CD14-positive monocyte (primary cell): ENCODE results near the gene GALNTL6. TPM values are rescaled to one million over a fixed set of nuclear protein-coding genes. Genes with fewer than 3 reads are reported as not detected.

Experiments
- DNase-seq, 3 donors: peaks; one replicate each; pipeline ENCODE4 v3.0.0-alpha.2; 2011 to 2022
- H2AFZ ChIP-seq: 2 replicates; pipeline ENCODE4 v1.6.0; 2012; ENCODE audit warnings: mild to moderate bottlenecking, low read depth, low read length, inconsistent platforms; ENCODE audit not compliant: insufficient read depth, poor library complexity, severe bottlenecking
- H3K27ac ChIP-seq, 2 donors: 1 replicate in 1 of 2; 2 replicates in 1 of 2; pipeline ENCODE4 v1.5.1; 2012 to 2013; ENCODE audit warnings: low read length in 2 of 2, control low read depth in 1 of 2, inconsistent platforms in 1 of 2, low read depth in 1 of 2, mild to moderate bottlenecking in 1 of 2
- H3K27me3 ChIP-seq, 2 donors: one replicate each; pipeline versions ENCODE4 v1.6.0 to v1.6.1; 2011 to 2013; ENCODE audit warnings: low read length in 2 of 2; ENCODE audit not compliant: control insufficient read depth in 2 of 2, insufficient read depth in 2 of 2
- H3K36me3 ChIP-seq, 2 donors: replicated peaks in 1 of 2; 1 replicate in 1 of 2; 2 replicates in 1 of 2; pipeline versions ENCODE4 v1.5.1 to v1.6.1; 2012 to 2013; ENCODE audit warnings: low read length in 2 of 2, control low read depth in 1 of 2, inconsistent platforms in 1 of 2, mild to moderate bottlenecking in 1 of 2; ENCODE audit not compliant: insufficient read depth in 2 of 2, control insufficient read depth in 1 of 2
- H3K4me1 ChIP-seq, 2 donors: 1 replicate in 1 of 2; 2 replicates in 1 of 2; pipeline versions ENCODE4 v1.5.1 to v1.6.1; 2012 to 2013; ENCODE audit warnings: low read length in 2 of 2, control low read depth in 1 of 2, inconsistent platforms in 1 of 2, mild to moderate bottlenecking in 1 of 2, moderate library complexity in 1 of 2; ENCODE audit not compliant: insufficient read depth in 2 of 2, control insufficient read depth in 1 of 2
- H3K4me2 ChIP-seq: replicated peaks from 2 replicates; pipeline ENCODE3; 2012; ENCODE audit warnings: low read length, moderate library complexity, mild to moderate bottlenecking; ENCODE audit not compliant: poor library complexity, severe bottlenecking; ENCODE audit errors: extremely low read depth
- H3K4me3 ChIP-seq, 3 experiments: fragments of 200-600 bp in 1 of 3; sonication (generic) in 1 of 3; replicated peaks in 1 of 3; 1 replicate in 2 of 3; 2 replicates in 1 of 3; pipeline ENCODE4 v1.5.1; 2011 to 2013; ENCODE audit warnings: low read length in 3 of 3, mild to moderate bottlenecking in 3 of 3, control low read depth in 2 of 3, low read depth in 2 of 3, inconsistent platforms in 1 of 3, moderate library complexity in 1 of 3
- H3K79me2 ChIP-seq: 2 replicates; pipeline ENCODE4 v1.6.0; 2012; ENCODE audit warnings: mild to moderate bottlenecking, control low read depth, inconsistent platforms, low read length, moderate library complexity; ENCODE audit not compliant: insufficient read depth
- H3K9ac ChIP-seq: 2 replicates; pipeline ENCODE4 v1.6.0; 2017; ENCODE audit warnings: low read length, mild to moderate bottlenecking; ENCODE audit not compliant: insufficient read depth, poor library complexity, severe bottlenecking
- H3K9me3 ChIP-seq, 2 donors: replicated peaks in 1 of 2; 1 replicate in 1 of 2; 2 replicates in 1 of 2; pipeline versions ENCODE4 v1.5.1 to v1.6.1; 2012 to 2013; ENCODE audit warnings: low read length in 2 of 2, control low read depth in 1 of 2; ENCODE audit not compliant: control insufficient read depth in 1 of 2, insufficient read depth in 1 of 2
- H4K20me1 ChIP-seq: 2 replicates; pipeline ENCODE4 v1.6.0; 2012; ENCODE audit warnings: mild to moderate bottlenecking, low read length, control low read depth, moderate library complexity; ENCODE audit not compliant: insufficient read depth
- H3K27ac Mint-ChIP-seq, 7 donors: one replicate each; pipeline ENCODE4 v1.8.0; 2020; ENCODE audit warnings: mild to moderate bottlenecking in 7 of 7, mixed read lengths in 7 of 7, moderate library complexity in 6 of 7, inconsistent platforms in 2 of 7
- H3K27me3 Mint-ChIP-seq, 3 donors: one replicate each; pipeline ENCODE4 v1.8.0; 2021 to 2022; ENCODE audit warnings: low read depth in 3 of 3, mild to moderate bottlenecking in 3 of 3, mixed read lengths in 3 of 3, moderate library complexity in 3 of 3, inconsistent platforms in 1 of 3
- H3K36me3 Mint-ChIP-seq, 2 donors: one replicate each; pipeline ENCODE4 v1.8.0; 2020; ENCODE audit warnings: mixed read lengths in 2 of 2, inconsistent platforms in 1 of 2, mild to moderate bottlenecking in 1 of 2
- H3K4me1 Mint-ChIP-seq: one replicate; pipeline ENCODE4 v1.8.0; 2020; ENCODE audit warnings: mild to moderate bottlenecking, mixed read lengths
- H3K4me3 Mint-ChIP-seq, 2 donors: one replicate each; pipeline ENCODE4 v1.8.0; 2020; ENCODE audit warnings: mild to moderate bottlenecking in 2 of 2, mixed read lengths in 2 of 2, moderate library complexity in 1 of 2
- H3K9me3 Mint-ChIP-seq, 7 donors: one replicate each; pipeline ENCODE4 v1.8.0; 2020 to 2022; ENCODE audit warnings: mixed read lengths in 7 of 7, mild to moderate bottlenecking in 6 of 7, moderate library complexity in 6 of 7, inconsistent platforms in 2 of 7
- WGBS: methylation state at CpG from one replicate; pipeline ENCODE4 v1.1.5; 2013; ENCODE audit warnings: missing lambda C conversion rate; ENCODE audit not compliant: insufficient coverage; 5-methylcytosine and 5-hydroxymethylcytosine counted together
- intact Hi-C, 2 donors: fragments of 100-400 bp; cut with micrococcal nuclease; formaldehyde crosslinking; loops; one replicate each; pipeline versions ENCODE4 v1.15.0 to v1.15.1; 2023
- polyA plus RNA-seq, 3 donors: library from polyadenylated mRNA; depleted of rRNA in 1 of 3; unstranded in 2 of 3; stranded (reverse) in 1 of 3; fragments of 300-500 nt in 2 of 3; fragments of >200 nt in 1 of 3; fragmentation: Illumina TruSeq in 2 of 3; gene quantifications; 1 replicate in 2 of 3; 2 replicates in 1 of 3; pipeline ENCODE4 v1.2.3, GENCODE V29; 2012 to 2021
- TF ChIP-seq, protein P1 (sequence below): fragments of 200-600 bp; IDR thresholded peaks from one replicate; pipeline ENCODE4 v1.8.0; 2022; ENCODE audit warnings: antibody characterized with exemption, mild to moderate bottlenecking

GALNTL6 gene
- polyA plus RNA-seq, 3 donors, result 0.05 TPM; not detected in 2

DNA sequence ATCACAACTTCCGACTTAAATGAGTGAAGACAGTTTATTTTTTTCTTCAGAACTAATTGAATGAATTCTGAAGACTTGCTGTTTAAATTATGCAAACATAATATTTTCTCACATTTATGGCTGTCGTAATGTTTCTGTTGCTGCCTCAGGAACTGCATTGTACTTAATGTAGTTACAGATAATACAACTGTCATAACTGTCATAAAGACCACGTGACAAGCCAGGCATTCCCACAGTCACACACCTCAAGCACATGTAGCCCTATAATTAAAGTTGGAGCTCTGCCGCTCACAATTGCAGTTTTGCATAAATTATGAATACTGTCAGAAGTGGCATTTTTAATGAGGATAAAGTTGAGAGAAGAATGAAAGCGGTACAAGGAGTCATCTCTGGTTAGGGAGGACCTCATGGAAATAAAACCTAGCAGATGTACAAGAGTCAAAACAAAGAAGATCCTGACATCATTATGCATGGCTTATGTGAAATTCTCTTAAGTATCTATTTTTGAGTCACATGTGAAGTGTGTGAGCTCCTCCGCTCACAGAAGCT is 38.5 kb upstream of the GALNTL6 start:
- no peak overlapping the region for H3K4me2 ChIP-seq
- H3K9me3 ChIP-seq, result peaks cover 0 to 5% of the 10 kb centered on the region in 2 donors
- WGBS, result no CpG with 5 or more reads among the region's 6 CpGs
- H3K9ac ChIP-seq, result no peak overlapping the region
- no peak overlapping the region for H3K4me3 ChIP-seq
- H3K27me3 ChIP-seq, result no peaks in the 10 kb centered on the region
- H3K36me3 ChIP-seq, result no peaks in the 10 kb centered on the region
- no peaks in the 10 kb centered on the region for H3K36me3 Mint-ChIP-seq
- H3K27ac ChIP-seq, result no peak overlapping the region
- no peak overlapping the region for H2AFZ ChIP-seq
- intact Hi-C loops, result no loop called here
- H3K79me2 ChIP-seq, result no peaks in the 10 kb centered on the region
- peaks cover 0 to 11% (median 6%) of the 10 kb centered on the region in 7 donors for H3K9me3 Mint-ChIP-seq
- H4K20me1 ChIP-seq, result no peaks in the 10 kb centered on the region
- H3K4me1 ChIP-seq, result no peaks in the 10 kb centered on the region
- H3K27ac Mint-ChIP-seq, result no peak overlapping the region
- no peaks in the 10 kb centered on the region for H3K4me1 Mint-ChIP-seq
- H3K27me3 Mint-ChIP-seq, result no peaks in the 10 kb centered on the region
- no peak overlapping the region for H3K4me3 Mint-ChIP-seq
- no peak for DNase-seq
- TF ChIP-seq, protein P1, sequence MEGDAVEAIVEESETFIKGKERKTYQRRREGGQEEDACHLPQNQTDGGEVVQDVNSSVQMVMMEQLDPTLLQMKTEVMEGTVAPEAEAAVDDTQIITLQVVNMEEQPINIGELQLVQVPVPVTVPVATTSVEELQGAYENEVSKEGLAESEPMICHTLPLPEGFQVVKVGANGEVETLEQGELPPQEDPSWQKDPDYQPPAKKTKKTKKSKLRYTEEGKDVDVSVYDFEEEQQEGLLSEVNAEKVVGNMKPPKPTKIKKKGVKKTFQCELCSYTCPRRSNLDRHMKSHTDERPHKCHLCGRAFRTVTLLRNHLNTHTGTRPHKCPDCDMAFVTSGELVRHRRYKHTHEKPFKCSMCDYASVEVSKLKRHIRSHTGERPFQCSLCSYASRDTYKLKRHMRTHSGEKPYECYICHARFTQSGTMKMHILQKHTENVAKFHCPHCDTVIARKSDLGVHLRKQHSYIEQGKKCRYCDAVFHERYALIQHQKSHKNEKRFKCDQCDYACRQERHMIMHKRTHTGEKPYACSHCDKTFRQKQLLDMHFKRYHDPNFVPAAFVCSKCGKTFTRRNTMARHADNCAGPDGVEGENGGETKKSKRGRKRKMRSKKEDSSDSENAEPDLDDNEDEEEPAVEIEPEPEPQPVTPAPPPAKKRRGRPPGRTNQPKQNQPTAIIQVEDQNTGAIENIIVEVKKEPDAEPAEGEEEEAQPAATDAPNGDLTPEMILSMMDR, result no peak

DNA sequence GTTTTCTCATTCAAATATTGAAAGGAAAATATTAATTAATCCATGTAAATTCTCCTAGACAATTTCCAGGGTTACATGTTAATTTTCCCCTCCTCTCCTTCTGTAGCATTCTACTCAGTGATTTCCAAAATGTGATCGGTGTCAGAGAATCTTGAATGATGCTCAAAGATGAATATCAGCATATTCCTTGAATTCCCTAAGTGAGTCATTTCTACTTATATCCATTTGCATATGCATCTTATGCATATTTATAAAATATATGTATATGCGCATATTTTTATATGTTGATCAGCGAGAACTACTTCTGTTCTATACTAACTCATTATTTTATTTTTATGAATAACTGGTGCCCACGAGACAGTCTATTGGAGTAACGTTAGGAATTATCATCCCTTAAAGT is 33.9 kb upstream of the GALNTL6 start:
- Histone ChIP-seq H3K9ac (no peak overlapping the region), H3K79me2 (no peaks in the 10 kb centered on the region), H3K27ac (no peak overlapping the region), H3K9me3 (peaks cover 9 to 11% of the 10 kb centered on the region in 2 donors), H3K36me3 (no peaks in the 10 kb centered on the region), H3K4me1 (no peaks in the 10 kb centered on the region), H3K4me3 (no peak overlapping the region), H3K27me3 (no peaks in the 10 kb centered on the region), H3K4me2 (no peak overlapping the region), H4K20me1 (no peaks in the 10 kb centered on the region), H2AFZ (no peak overlapping the region)
- WGBS, result no CpG with 5 or more reads among the region's 5 CpGs
- no peaks in the 10 kb centered on the region for H3K36me3 Mint-ChIP-seq
- no peaks in the 10 kb centered on the region for H3K4me1 Mint-ChIP-seq
- H3K27ac Mint-ChIP-seq, result no peak overlapping the region
- H3K9me3 Mint-ChIP-seq, result peaks cover 1 to 16% (median 8%) of the 10 kb centered on the region in 7 donors
- TF ChIP-seq, protein P1, result no peak
- intact Hi-C loops, result no loop called here
- DNase-seq, result no peak
- H3K27me3 Mint-ChIP-seq, result no peaks in the 10 kb centered on the region
- H3K4me3 Mint-ChIP-seq, result no peak overlapping the region
